ENCODE results near the gene DHH.

DNA sequence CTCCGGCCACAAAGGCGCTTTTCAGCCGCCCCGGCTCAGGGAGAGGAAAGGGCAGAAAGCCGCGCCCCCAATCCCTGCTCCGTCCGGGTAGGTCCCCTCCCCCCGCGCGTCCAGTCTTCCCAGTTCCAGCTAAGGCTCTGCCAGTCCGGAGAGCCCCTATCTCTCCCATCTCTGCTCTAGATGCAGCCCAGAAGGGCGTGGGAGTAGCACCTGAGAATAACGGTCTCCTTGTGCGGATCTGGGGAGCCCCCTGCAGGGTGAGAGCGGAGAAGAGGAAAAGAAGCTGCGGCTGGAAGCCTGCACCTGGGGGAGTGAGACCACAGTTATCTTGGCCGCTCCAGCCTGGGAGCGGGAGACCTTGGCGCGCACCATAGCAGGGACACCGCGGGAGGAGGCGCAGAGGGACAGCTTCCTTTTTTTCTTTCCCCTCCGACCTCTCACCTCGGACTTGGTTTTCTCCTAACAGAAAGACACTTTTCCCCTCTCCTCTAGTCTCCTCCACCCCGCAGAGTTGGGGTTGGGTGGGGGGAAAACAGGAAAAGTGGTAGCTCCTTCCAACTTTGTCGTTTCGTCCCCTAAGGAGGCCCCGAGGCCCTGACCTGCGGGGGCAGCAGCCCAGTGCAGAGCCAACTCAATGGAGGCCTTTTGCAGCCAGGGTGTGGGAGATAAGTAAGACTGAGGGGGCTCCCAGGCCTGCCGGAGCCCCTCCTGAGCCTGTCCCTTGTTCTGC, 2.4 kb downstream of the DHH start:
- TF ChIP-seq, protein P1, sequence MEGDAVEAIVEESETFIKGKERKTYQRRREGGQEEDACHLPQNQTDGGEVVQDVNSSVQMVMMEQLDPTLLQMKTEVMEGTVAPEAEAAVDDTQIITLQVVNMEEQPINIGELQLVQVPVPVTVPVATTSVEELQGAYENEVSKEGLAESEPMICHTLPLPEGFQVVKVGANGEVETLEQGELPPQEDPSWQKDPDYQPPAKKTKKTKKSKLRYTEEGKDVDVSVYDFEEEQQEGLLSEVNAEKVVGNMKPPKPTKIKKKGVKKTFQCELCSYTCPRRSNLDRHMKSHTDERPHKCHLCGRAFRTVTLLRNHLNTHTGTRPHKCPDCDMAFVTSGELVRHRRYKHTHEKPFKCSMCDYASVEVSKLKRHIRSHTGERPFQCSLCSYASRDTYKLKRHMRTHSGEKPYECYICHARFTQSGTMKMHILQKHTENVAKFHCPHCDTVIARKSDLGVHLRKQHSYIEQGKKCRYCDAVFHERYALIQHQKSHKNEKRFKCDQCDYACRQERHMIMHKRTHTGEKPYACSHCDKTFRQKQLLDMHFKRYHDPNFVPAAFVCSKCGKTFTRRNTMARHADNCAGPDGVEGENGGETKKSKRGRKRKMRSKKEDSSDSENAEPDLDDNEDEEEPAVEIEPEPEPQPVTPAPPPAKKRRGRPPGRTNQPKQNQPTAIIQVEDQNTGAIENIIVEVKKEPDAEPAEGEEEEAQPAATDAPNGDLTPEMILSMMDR (IDR thresholded peaks at IDR 0.05; ENCODE audit: poor library complexity), result peak; percentile 48
- TF ChIP-seq EZH2 (IDR thresholded peaks at IDR 0.05; ENCODE audit: borderline replicate concordance), result peak; percentile 86
